Testis (tissue), 2 donors: ENCODE measurements around the gene DET1.

ENCODE experiments used
- POLR2A ChIP-seq: fragments of 450-650 bp; IDR thresholded peaks from one replicate; pipeline ENCODE4 v1.6.1; 2017; ENCODE audit warnings: antibody characterized with exemption, mild to moderate bottlenecking, moderate library complexity
- TF ChIP-seq, protein P1 (sequence below), 3 experiments: fragments of 450-650 bp in 2 of 3; fragments of 200-600 bp in 1 of 3; sonication (generic) in 1 of 3; IDR thresholded peaks; one replicate each; pipeline ENCODE4 v1.5.1; 2016 to 2019; ENCODE audit warnings: antibody characterized with exemption in 3 of 3, mild to moderate bottlenecking in 2 of 3, moderate library complexity in 1 of 3

DNA sequence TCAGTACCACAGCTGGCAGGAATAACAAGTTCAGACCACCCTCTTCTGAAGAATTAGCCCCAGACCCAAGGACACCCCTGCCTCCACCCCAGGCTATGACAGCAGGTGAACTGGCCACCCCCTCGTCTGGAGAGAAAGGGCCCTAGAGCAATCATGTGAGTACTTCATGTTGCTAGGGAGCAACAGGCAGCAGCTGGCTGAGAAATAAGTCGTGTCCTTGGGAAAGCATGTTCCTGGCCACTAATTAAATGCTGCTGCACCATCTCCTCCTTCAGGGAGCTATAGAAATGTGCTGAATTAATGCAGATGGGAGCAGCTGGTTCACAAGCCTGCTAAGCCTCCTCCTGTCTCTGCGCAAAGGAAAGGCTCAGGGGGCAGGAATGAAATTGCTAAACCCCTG lies 47.5 kb downstream of the DET1 start:
- TF ChIP-seq, protein P1, sequence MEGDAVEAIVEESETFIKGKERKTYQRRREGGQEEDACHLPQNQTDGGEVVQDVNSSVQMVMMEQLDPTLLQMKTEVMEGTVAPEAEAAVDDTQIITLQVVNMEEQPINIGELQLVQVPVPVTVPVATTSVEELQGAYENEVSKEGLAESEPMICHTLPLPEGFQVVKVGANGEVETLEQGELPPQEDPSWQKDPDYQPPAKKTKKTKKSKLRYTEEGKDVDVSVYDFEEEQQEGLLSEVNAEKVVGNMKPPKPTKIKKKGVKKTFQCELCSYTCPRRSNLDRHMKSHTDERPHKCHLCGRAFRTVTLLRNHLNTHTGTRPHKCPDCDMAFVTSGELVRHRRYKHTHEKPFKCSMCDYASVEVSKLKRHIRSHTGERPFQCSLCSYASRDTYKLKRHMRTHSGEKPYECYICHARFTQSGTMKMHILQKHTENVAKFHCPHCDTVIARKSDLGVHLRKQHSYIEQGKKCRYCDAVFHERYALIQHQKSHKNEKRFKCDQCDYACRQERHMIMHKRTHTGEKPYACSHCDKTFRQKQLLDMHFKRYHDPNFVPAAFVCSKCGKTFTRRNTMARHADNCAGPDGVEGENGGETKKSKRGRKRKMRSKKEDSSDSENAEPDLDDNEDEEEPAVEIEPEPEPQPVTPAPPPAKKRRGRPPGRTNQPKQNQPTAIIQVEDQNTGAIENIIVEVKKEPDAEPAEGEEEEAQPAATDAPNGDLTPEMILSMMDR (IDR thresholded peaks at IDR 0.05) = no peak
- no peak for TF ChIP-seq POLR2A
